GM12892 (cell line): ENCODE results near the gene ANKS1B.
"Not testable (repeated sequence)": the region's sequence is repeated elsewhere in the genome, so short reads cannot be mapped to it uniquely, and the experiment has no call there.

Source experiments
- POLR2A ChIP-seq: IDR thresholded peaks from 2 replicates; pipeline ENCODE4 v1.6.1; 2011; ENCODE audit warnings: low read depth, low read length, control low read depth
- POLR2AphosphoS5 ChIP-seq: IDR thresholded peaks from 2 replicates; pipeline ENCODE4 v1.6.1; 2011; ENCODE audit warnings: low read depth, low read length, control low read depth

GRCh38 chr12:99797931-99798330 is 186.8 kb downstream of the ANKS1B start:
- TF ChIP-seq POLR2A, POLR2AphosphoS5: not testable (repeated sequence)
